Loucy (cell line): ENCODE measurements around the gene SLC28A1.

Source experiments
- H2AFZ ChIP-seq: fragments of 200-600 bp; sonication (generic); 2 replicates; pipeline ENCODE4 v1.6.0; 2016; ENCODE audit warnings: antibody characterized with exemption, mild to moderate bottlenecking, low read length, moderate library complexity
- H3F3A ChIP-seq: fragments of 200-600 bp; 2 replicates; pipeline ENCODE4 v1.6.0; 2016; ENCODE audit warnings: antibody characterized with exemption, low read depth, mild to moderate bottlenecking
- H3K27me3 ChIP-seq: fragments of 200-600 bp; sonication (generic); 2 replicates; pipeline ENCODE4 v1.6.1; 2014; ENCODE audit warnings: low read length, mild to moderate bottlenecking; ENCODE audit not compliant: insufficient read depth, poor library complexity, severe bottlenecking
- H3K36me3 ChIP-seq: fragments of 200-600 bp; sonication (generic); 2 replicates; pipeline ENCODE4 v1.6.1; 2016; ENCODE audit warnings: low read length; ENCODE audit not compliant: insufficient read depth
- H3K4me1 ChIP-seq: fragments of 200-600 bp; sonication (generic); 2 replicates; pipeline ENCODE4 v1.5.1; 2014; ENCODE audit warnings: low read length, mild to moderate bottlenecking; ENCODE audit not compliant: insufficient read depth, poor library complexity, severe bottlenecking
- H3K4me2 ChIP-seq: fragments of 200-600 bp; sonication (generic); 2 replicates; pipeline ENCODE4 v1.6.0; 2014; ENCODE audit warnings: antibody characterized with exemption, low read length, low read depth, mild to moderate bottlenecking; ENCODE audit not compliant: poor library complexity, severe bottlenecking
- H3K4me3 ChIP-seq: fragments of 200-600 bp; sonication (generic); 2 replicates; pipeline ENCODE4 v1.5.1; 2014; ENCODE audit warnings: low read length, mild to moderate bottlenecking, mixed read lengths; ENCODE audit not compliant: poor library complexity, severe bottlenecking
- H3K79me2 ChIP-seq: fragments of 200-600 bp; sonication (generic); 2 replicates; pipeline ENCODE4 v1.6.1; 2014; ENCODE audit warnings: low read length; ENCODE audit not compliant: insufficient read depth
- H3K9ac ChIP-seq: fragments of 200-600 bp; sonication (generic); 2 replicates; pipeline ENCODE4 v1.6.0; 2014; ENCODE audit warnings: mild to moderate bottlenecking, low read depth, low read length, moderate library complexity; ENCODE audit not compliant: poor library complexity, severe bottlenecking
- H3K9me2 ChIP-seq: fragments of 200-600 bp; sonication (generic); replicated peaks from 2 replicates; pipeline ENCODE4 v1.6.1; 2016; ENCODE audit warnings: low read depth, low read length, mixed read lengths
- H3K9me3 ChIP-seq: fragments of 200-600 bp; sonication (generic); 2 replicates; pipeline ENCODE4 v1.6.1; 2014; ENCODE audit warnings: mild to moderate bottlenecking, antibody characterized with exemption, low read length, low read depth; ENCODE audit not compliant: insufficient read depth
- H4K20me1 ChIP-seq: fragments of 200-600 bp; sonication (generic); 2 replicates; pipeline ENCODE4 v1.6.0; 2014; ENCODE audit warnings: antibody characterized with exemption, low read length, mild to moderate bottlenecking; ENCODE audit not compliant: insufficient read depth, poor library complexity, severe bottlenecking
- EZH2phosphoT487 ChIP-seq: fragments of 200-600 bp; IDR thresholded peaks from 2 replicates; pipeline ENCODE4 v1.6.1; 2018; ENCODE audit warnings: antibody characterized with exemption, mild to moderate bottlenecking, moderate library complexity, borderline replicate concordance
- TF ChIP-seq, protein P1 (sequence below): fragments of 200-600 bp; sonication (generic); conservative IDR thresholded peaks from 2 replicates; pipeline ENCODE4 v1.5.1; 2014; ENCODE audit warnings: mild to moderate bottlenecking, antibody characterized with exemption, low read length

SLC28A1 gene

DNA sequence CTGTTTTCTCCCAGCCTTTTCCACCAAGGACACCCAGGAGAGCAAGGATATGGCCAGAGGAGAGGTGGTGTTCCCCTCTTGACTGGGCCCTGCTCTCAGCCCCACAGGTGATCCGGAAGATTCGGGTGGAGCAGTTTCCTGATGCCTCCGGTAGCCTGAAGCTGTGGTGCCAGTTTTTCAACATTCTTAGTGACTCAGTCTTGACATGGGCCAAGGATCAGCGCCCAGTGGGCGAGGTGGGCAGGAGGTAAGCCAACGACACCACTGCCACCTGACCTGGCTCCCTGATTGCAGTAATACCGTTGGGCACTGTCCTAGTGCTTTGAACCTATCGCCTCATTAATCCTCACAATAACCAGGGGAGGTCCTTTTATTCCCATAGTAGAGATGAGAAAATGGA is 25.3 kb upstream of the SLC28A1 start:
- H3K9me2 ChIP-seq = no peaks in the 10 kb centered on the region
- H2AFZ ChIP-seq = no peak overlapping the region
- H3K36me3 ChIP-seq = no peaks in the 10 kb centered on the region
- no peak overlapping the region for H3K9ac ChIP-seq
- H4K20me1 ChIP-seq = no peaks in the 10 kb centered on the region
- H3K79me2 ChIP-seq = no peaks in the 10 kb centered on the region
- TF ChIP-seq, protein P1, sequence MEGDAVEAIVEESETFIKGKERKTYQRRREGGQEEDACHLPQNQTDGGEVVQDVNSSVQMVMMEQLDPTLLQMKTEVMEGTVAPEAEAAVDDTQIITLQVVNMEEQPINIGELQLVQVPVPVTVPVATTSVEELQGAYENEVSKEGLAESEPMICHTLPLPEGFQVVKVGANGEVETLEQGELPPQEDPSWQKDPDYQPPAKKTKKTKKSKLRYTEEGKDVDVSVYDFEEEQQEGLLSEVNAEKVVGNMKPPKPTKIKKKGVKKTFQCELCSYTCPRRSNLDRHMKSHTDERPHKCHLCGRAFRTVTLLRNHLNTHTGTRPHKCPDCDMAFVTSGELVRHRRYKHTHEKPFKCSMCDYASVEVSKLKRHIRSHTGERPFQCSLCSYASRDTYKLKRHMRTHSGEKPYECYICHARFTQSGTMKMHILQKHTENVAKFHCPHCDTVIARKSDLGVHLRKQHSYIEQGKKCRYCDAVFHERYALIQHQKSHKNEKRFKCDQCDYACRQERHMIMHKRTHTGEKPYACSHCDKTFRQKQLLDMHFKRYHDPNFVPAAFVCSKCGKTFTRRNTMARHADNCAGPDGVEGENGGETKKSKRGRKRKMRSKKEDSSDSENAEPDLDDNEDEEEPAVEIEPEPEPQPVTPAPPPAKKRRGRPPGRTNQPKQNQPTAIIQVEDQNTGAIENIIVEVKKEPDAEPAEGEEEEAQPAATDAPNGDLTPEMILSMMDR = no peak
- TF ChIP-seq EZH2phosphoT487 = no peak
- no peak overlapping the region for H3K4me2 ChIP-seq
- no peaks in the 10 kb centered on the region for H3F3A ChIP-seq
- no peaks in the 10 kb centered on the region for H3K4me1 ChIP-seq
- no peaks in the 10 kb centered on the region for H3K9me3 ChIP-seq
- H3K4me3 ChIP-seq = no peak overlapping the region
- no peaks in the 10 kb centered on the region for H3K27me3 ChIP-seq

DNA sequence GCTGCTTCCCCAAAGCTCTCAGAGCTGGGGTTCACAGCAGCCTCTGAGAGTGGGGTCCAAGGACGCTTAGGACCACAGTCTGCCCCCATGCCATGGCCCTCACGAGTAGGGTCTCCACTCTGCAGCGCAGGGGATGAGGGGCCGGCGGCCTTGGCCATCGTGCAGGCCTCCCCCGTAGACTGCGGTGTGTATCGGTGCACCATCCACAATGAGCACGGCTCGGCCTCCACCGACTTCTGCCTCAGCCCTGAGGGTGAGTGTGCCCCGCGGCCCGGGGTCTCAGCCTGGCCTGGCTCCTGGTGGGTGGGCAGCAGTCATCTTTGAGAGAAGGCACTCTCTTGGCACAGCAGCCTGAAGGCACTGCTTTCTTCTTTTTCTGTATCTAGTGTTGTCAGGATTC is 24.8 kb upstream of the SLC28A1 start:
- H3K4me1 ChIP-seq = no peaks in the 10 kb centered on the region
- no peaks in the 10 kb centered on the region for H3K36me3 ChIP-seq
- no peaks in the 10 kb centered on the region for H4K20me1 ChIP-seq
- H3K4me3 ChIP-seq = no peak overlapping the region
- H3K9ac ChIP-seq = no peak overlapping the region
- H3F3A ChIP-seq = no peaks in the 10 kb centered on the region
- H3K9me3 ChIP-seq = no peaks in the 10 kb centered on the region
- H3K27me3 ChIP-seq = no peaks in the 10 kb centered on the region
- H2AFZ ChIP-seq = no peak overlapping the region
- no peak overlapping the region for H3K4me2 ChIP-seq
- no peaks in the 10 kb centered on the region for H3K9me2 ChIP-seq
- no peaks in the 10 kb centered on the region for H3K79me2 ChIP-seq
- no peak for TF ChIP-seq EZH2phosphoT487
- TF ChIP-seq, protein P1 = no peak

DNA sequence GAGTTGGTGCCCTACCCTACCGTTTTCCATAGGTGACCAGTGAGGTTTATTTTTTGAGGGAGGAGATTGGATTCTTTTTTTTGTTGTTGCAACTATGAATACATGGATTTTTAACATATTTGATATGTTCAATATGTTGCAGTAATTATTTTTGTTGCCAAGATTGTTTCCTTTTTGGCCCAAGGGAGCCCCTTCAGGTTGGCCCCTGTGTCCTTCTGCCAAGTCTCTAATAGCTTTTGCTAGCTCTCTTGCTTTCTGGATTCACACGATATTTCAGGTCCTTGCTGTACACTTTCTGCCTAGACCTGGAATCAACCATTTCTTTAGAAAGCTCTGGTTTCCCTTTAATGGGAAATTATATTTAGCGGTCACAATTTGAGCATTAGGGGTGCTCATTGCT is 22.7 kb upstream of the SLC28A1 start:
- Histone ChIP-seq H3K9me2 (no peaks in the 10 kb centered on the region), H3K4me1 (no peaks in the 10 kb centered on the region), H4K20me1 (no peaks in the 10 kb centered on the region), H3K36me3 (no peaks in the 10 kb centered on the region), H3K4me2 (no peak overlapping the region), H3K4me3 (no peak overlapping the region), H3K9ac (no peak overlapping the region), H2AFZ (no peak overlapping the region), H3K9me3 (no peaks in the 10 kb centered on the region), H3F3A (no peaks in the 10 kb centered on the region), H3K79me2 (no peaks in the 10 kb centered on the region), H3K27me3 (no peaks in the 10 kb centered on the region)
- TF ChIP-seq, protein P1 = no peak
- no peak for TF ChIP-seq EZH2phosphoT487
